Hepatocyte (in vitro differentiated cells): ENCODE data around the gene RASL10B.

Source experiments
- EZH2 ChIP-seq: fragments of 200-600 bp; sonication (generic); IDR thresholded peaks from 2 replicates; pipeline ENCODE4 v1.6.1; 2016; ENCODE audit warnings: antibody characterized with exemption, mild to moderate bottlenecking, borderline replicate concordance
- EZH2phosphoT487 ChIP-seq: fragments of 200-600 bp; sonication (generic); IDR thresholded peaks from one replicate; pipeline ENCODE4 v1.6.1; 2018; ENCODE audit warnings: antibody characterized with exemption, mild to moderate bottlenecking, low read depth, moderate library complexity; ENCODE audit not compliant: unreplicated experiment, severe bottlenecking
- TF ChIP-seq, protein P1 (sequence below): fragments of 200-600 bp; sonication (generic); IDR thresholded peaks from 2 replicates; pipeline ENCODE4 v1.5.1; 2016; ENCODE audit warnings: antibody characterized with exemption, mild to moderate bottlenecking; ENCODE audit not compliant: poor library complexity

DNA sequence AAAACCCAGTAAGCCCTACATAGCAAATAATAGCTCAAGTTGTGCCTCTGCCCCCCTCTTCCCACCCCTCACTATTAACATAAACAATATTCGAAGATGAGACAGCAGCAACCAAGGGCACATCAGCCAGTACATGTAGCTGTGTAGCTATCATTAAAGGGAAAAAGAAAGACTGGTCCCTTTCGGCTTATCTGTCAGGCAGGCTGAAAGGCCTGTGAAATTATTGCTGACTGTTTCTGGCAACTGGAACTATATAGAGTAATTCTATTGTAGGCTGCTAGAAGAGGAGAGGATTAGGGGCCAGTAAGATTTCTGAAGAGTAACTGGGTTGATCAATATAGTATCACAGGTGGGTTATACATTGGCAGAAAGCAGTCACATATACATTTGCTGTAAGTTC lies 36.5 kb upstream of the RASL10B start:
- TF ChIP-seq, protein P1, sequence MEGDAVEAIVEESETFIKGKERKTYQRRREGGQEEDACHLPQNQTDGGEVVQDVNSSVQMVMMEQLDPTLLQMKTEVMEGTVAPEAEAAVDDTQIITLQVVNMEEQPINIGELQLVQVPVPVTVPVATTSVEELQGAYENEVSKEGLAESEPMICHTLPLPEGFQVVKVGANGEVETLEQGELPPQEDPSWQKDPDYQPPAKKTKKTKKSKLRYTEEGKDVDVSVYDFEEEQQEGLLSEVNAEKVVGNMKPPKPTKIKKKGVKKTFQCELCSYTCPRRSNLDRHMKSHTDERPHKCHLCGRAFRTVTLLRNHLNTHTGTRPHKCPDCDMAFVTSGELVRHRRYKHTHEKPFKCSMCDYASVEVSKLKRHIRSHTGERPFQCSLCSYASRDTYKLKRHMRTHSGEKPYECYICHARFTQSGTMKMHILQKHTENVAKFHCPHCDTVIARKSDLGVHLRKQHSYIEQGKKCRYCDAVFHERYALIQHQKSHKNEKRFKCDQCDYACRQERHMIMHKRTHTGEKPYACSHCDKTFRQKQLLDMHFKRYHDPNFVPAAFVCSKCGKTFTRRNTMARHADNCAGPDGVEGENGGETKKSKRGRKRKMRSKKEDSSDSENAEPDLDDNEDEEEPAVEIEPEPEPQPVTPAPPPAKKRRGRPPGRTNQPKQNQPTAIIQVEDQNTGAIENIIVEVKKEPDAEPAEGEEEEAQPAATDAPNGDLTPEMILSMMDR: no peak
- TF ChIP-seq EZH2phosphoT487 (no peak), EZH2 (no peak)
